Trophoblast cell (in vitro differentiated cells and primary cell): Measurements from ENCODE around the gene EHD4.

Experiments
- DNase-seq, 2 donors: peaks; one replicate each; pipeline ENCODE4 v3.0.0-alpha.2; 2016
- H2AFZ ChIP-seq: 2 replicates; pipeline ENCODE4 v1.6.1; 2013; ENCODE audit warnings: low read length, moderate library complexity, mild to moderate bottlenecking; ENCODE audit not compliant: insufficient read depth, poor library complexity
- H2AK5ac ChIP-seq: 2 replicates; pipeline ENCODE4 v1.6.1; 2013; ENCODE audit warnings: mild to moderate bottlenecking, low read length
- H2BK120ac ChIP-seq: 2 replicates; pipeline ENCODE4 v1.6.1; 2013; ENCODE audit warnings: low read length, mild to moderate bottlenecking, moderate library complexity; ENCODE audit not compliant: insufficient read depth, poor library complexity
- H2BK12ac ChIP-seq: 2 replicates; pipeline ENCODE4 v1.6.1; 2013; ENCODE audit warnings: mild to moderate bottlenecking, low read length, moderate library complexity
- H2BK5ac ChIP-seq: 2 replicates; pipeline ENCODE4 v1.6.1; 2013; ENCODE audit warnings: low read length, low read depth, moderate library complexity, mild to moderate bottlenecking; ENCODE audit not compliant: poor library complexity
- H3K14ac ChIP-seq: 2 replicates; pipeline ENCODE4 v1.6.1; 2013; ENCODE audit warnings: mild to moderate bottlenecking, low read length
- H3K18ac ChIP-seq: 2 replicates; pipeline ENCODE4 v1.6.1; 2013; ENCODE audit warnings: mild to moderate bottlenecking, low read length
- H3K23ac ChIP-seq: 2 replicates; pipeline ENCODE4 v1.6.1; 2013; ENCODE audit warnings: low read length
- H3K27ac ChIP-seq: 2 replicates; pipeline ENCODE4 v1.5.1; 2013; ENCODE audit warnings: low read depth, mild to moderate bottlenecking, inconsistent platforms, low read length, moderate library complexity
- H3K27me3 ChIP-seq: 2 replicates; pipeline ENCODE4 v1.6.1; 2013; ENCODE audit warnings: inconsistent platforms, mild to moderate bottlenecking, low read length, moderate library complexity; ENCODE audit not compliant: insufficient read depth
- H3K36me3 ChIP-seq, 2 experiments: 1 replicate in 1 of 2; 2 replicates in 1 of 2; pipeline ENCODE4 v1.6.1; 2013; ENCODE audit warnings: low read length in 2 of 2, mild to moderate bottlenecking in 2 of 2, moderate library complexity in 1 of 2; ENCODE audit not compliant: insufficient read depth in 2 of 2, control insufficient read depth in 1 of 2
- H3K4ac ChIP-seq: 2 replicates; pipeline ENCODE4 v1.6.1; 2013; ENCODE audit warnings: low read depth, mild to moderate bottlenecking, low read length, moderate library complexity
- H3K4me1 ChIP-seq, 2 experiments: 1 replicate in 1 of 2; 2 replicates in 1 of 2; pipeline ENCODE4 v1.6.1; 2013; ENCODE audit warnings: low read length in 2 of 2, mild to moderate bottlenecking in 2 of 2, moderate library complexity in 1 of 2; ENCODE audit not compliant: insufficient read depth in 2 of 2, control insufficient read depth in 1 of 2
- H3K4me2 ChIP-seq: 2 replicates; pipeline ENCODE4 v1.6.1; 2013; ENCODE audit warnings: inconsistent platforms, mild to moderate bottlenecking, low read length, moderate library complexity
- H3K4me3 ChIP-seq: 2 replicates; pipeline ENCODE4 v1.5.1; 2013; ENCODE audit warnings: mild to moderate bottlenecking, low read depth, low read length, inconsistent platforms
- H3K79me1 ChIP-seq: one replicate; pipeline ENCODE4 v1.6.1; 2013; ENCODE audit warnings: low read length
- H3K79me2 ChIP-seq: 2 replicates; pipeline ENCODE4 v1.6.1; 2013; ENCODE audit warnings: low read length, mild to moderate bottlenecking; ENCODE audit not compliant: control insufficient read depth, insufficient read depth, poor library complexity
- H3K9ac ChIP-seq: 2 replicates; pipeline ENCODE4 v1.6.1; 2013; ENCODE audit warnings: mild to moderate bottlenecking, low read length
- H3K9me3 ChIP-seq: 2 replicates; pipeline ENCODE4 v1.6.1; 2013; ENCODE audit warnings: low read depth, mild to moderate bottlenecking, control low read depth, inconsistent platforms, low read length; ENCODE audit not compliant: insufficient read depth
- H4K12ac ChIP-seq: 2 replicates; pipeline ENCODE4 v1.6.1; 2013; ENCODE audit warnings: low read depth, mild to moderate bottlenecking, low read length, moderate library complexity
- H4K8ac ChIP-seq: 2 replicates; pipeline ENCODE4 v1.6.1; 2013; ENCODE audit warnings: low read depth, mild to moderate bottlenecking, low read length, moderate library complexity
- H4K91ac ChIP-seq: one replicate; pipeline ENCODE4 v1.6.1; 2013; ENCODE audit warnings: low read depth, mild to moderate bottlenecking, low read length, moderate library complexity
- WGBS: extraction: QIAGEN DNeasy Blood & Tissue Kit; methylation state at CpG from one replicate; pipeline ENCODE4 v1.1.7; 2013; ENCODE audit warnings: missing lambda C conversion rate; ENCODE audit not compliant: insufficient read length, insufficient coverage; ENCODE audit errors: extremely low coverage; 5-methylcytosine and 5-hydroxymethylcytosine counted together

EHD4 gene

DNA sequence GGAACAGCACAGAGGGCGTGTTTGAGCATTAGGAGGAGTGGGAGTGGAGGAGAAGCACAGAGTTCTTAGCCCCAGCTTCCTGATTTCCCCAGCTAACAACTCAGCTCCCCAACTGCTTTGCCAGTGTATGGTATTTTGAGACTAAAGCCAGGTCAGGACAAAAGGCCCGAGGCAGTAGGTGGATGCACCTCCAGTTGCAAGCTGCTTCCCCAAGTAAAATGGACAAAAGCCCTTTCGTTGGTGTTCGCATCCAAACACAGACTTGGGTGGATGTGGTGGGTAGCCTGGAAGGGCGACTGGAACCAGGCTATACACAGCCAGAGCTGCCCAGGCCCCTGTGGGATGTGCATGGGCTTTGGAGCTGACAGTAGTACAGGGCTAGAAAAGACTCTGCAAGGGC is 12.3 kb upstream of the EHD4 start:
- Histone ChIP-seq H3K27ac (no peak overlapping the region), H3K9me3 (no peaks in the 10 kb centered on the region), H3K4me3 (no peak overlapping the region), H3K79me2 (no peaks in the 10 kb centered on the region), H3K36me3 (no peaks in the 10 kb centered on the region), H3K4me2 (no peak overlapping the region), H4K91ac (no peak overlapping the region), H3K14ac (no peak overlapping the region), H2AFZ (no peak overlapping the region), H2BK120ac (no peak overlapping the region), H2BK5ac (no peak overlapping the region), H4K8ac (no peak overlapping the region), H3K9ac (no peak overlapping the region), H3K27me3 (no peaks in the 10 kb centered on the region), H2BK12ac (no peak overlapping the region), H4K12ac (no peak overlapping the region), H2AK5ac (no peak overlapping the region), H3K4ac (no peak overlapping the region), H3K18ac (no peak overlapping the region), H3K4me1 (peaks cover 12 to 17% of the 10 kb centered on the region in 2 experiments), H3K79me1 (peaks cover 7% of the 10 kb centered on the region), H3K23ac (no peak overlapping the region)
- no peak for DNase-seq
- no CpG with 5 or more reads among the region's 5 CpGs for WGBS

- DNase-seq: no peak
- no peaks in the 10 kb centered on the region for H3K79me2 ChIP-seq
- H4K12ac ChIP-seq: no peak overlapping the region
- no peak overlapping the region for H2BK12ac ChIP-seq
- H3K9me3 ChIP-seq: no peaks in the 10 kb centered on the region
- H3K18ac ChIP-seq: no peak overlapping the region
- H4K91ac ChIP-seq: no peak overlapping the region
- H3K36me3 ChIP-seq: no peaks in the 10 kb centered on the region
- H3K4me1 ChIP-seq: peaks cover 17 to 21% of the 10 kb centered on the region in 2 experiments
- H3K4me3 ChIP-seq: no peak overlapping the region
- no peak overlapping the region for H3K4me2 ChIP-seq
- no peak overlapping the region for H2BK5ac ChIP-seq
- H3K4ac ChIP-seq: no peak overlapping the region
- WGBS: no CpG with 5 or more reads among the region's 17 CpGs
- no peak overlapping the region for H3K27ac ChIP-seq
- peaks cover 7% of the 10 kb centered on the region for H3K79me1 ChIP-seq
- H3K14ac ChIP-seq: no peak overlapping the region
- no peak overlapping the region for H2AFZ ChIP-seq
- H2BK120ac ChIP-seq: no peak overlapping the region
- no peaks in the 10 kb centered on the region for H3K27me3 ChIP-seq
- H3K23ac ChIP-seq: no peak overlapping the region
- H4K8ac ChIP-seq: no peak overlapping the region
- H2AK5ac ChIP-seq: no peak overlapping the region
- H3K9ac ChIP-seq: no peak overlapping the region
Observed at GRCh38 chr15:41983621-41984571, 11.5 kb upstream of the EHD4 start.

DNA sequence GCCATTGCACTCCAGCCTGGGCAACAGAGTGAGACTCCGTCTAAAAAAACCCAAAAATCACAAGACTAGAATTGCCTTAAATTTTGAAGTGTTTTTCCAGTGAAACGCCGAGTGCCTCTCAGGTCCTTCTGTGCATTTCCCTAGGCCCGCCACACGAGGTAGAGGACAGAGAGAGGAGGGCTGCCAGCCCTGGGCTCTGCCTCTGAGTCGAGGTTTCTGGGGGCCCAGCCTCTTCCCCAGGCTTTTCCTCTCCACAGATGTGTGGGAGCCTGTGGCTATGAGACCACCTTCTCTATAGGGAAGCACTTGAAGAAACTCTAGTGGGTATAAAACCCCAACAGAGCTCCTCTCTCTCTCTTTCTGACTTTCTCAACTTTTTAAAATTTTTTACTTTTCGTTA is 10.9 kb upstream of the EHD4 start:
- Histone ChIP-seq H3K36me3 (no peaks in the 10 kb centered on the region), H4K8ac (no peak overlapping the region), H2BK120ac (no peak overlapping the region), H3K14ac (no peak overlapping the region), H3K23ac (no peak overlapping the region), H3K79me1 (peaks cover 7% of the 10 kb centered on the region), H2BK5ac (no peak overlapping the region), H3K27ac (no peak overlapping the region), H2AFZ (no peak overlapping the region), H3K27me3 (no peaks in the 10 kb centered on the region), H2BK12ac (no peak overlapping the region), H2AK5ac (no peak overlapping the region), H3K9me3 (no peaks in the 10 kb centered on the region), H3K4ac (no peak overlapping the region), H3K4me3 (no peak overlapping the region), H4K12ac (no peak overlapping the region), H3K4me2 (no peak overlapping the region), H3K18ac (no peak overlapping the region), H3K9ac (no peak overlapping the region), H3K4me1 (peaks cover 17 to 21% of the 10 kb centered on the region in 2 experiments), H3K79me2 (no peaks in the 10 kb centered on the region), H4K91ac (no peak overlapping the region)
- WGBS: no CpG with 5 or more reads among the region's 7 CpGs
- DNase-seq: no peak

DNA sequence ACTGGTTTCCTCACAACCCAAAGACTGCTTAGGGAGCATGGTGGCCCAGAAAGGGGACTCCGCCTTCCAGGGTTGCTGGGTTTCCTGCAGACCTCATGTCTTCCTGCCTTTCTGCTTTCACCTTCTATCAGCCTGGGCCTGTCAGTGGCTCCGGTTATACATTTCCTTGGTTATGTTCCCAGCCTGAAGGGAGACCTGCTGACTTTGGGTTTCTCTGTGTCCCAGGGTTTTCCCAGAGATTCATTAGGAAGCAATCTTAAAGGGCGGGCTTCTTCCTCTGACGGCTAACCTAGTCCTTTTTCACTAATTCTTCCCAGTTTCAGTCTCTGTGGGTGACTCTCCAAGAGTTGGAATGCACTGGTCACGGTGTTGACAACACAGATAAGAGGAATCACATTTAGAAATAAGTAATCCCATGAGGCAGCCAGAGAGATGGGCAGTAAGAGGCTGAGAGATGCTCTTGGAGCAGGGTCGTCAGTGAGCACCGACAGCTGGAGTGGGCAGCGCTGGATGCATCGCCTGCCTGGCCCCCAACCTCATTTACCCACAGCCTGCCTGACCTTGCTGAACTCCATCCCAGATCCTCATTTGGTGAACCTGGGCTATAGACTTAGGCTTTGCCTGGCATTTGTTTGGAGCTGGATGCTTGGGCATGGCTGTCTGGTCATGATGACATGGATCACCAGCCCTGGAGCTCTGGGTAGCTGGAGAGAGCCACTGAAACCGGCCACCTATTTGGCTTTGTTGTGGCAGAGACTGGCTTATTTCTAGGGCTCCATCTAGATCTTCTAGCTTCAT is 10.0 kb upstream of the EHD4 start:
- no peak overlapping the region for H4K12ac ChIP-seq

More for the DNA sequence above, 10.0 kb upstream of the EHD4 start:
- H3K27me3 ChIP-seq: no peaks in the 10 kb centered on the region
- H3K14ac ChIP-seq: no peak overlapping the region
- H3K4me1 ChIP-seq: peaks cover 17 to 21% of the 10 kb centered on the region in 2 experiments
- H3K79me2 ChIP-seq: no peaks in the 10 kb centered on the region
- no peak overlapping the region for H2BK12ac ChIP-seq
- H3K4me3 ChIP-seq: no peak overlapping the region
- no peak overlapping the region for H4K8ac ChIP-seq
- H3K9ac ChIP-seq: no peak overlapping the region
- H3K36me3 ChIP-seq: no peaks in the 10 kb centered on the region
- H3K27ac ChIP-seq: no peak overlapping the region
- H2AK5ac ChIP-seq: no peak overlapping the region
- H2BK120ac ChIP-seq: no peak overlapping the region
- H3K18ac ChIP-seq: no peak overlapping the region
- H3K79me1 ChIP-seq: peaks cover 7% of the 10 kb centered on the region
- H3K4me2 ChIP-seq: no peak overlapping the region
- H3K23ac ChIP-seq: no peak overlapping the region
- H2AFZ ChIP-seq: no peak overlapping the region
- H2BK5ac ChIP-seq: no peak overlapping the region
- H4K91ac ChIP-seq: peak overlapping the region; percentile 49
- WGBS: no CpG with 5 or more reads among the region's 10 CpGs
- H3K9me3 ChIP-seq: no peaks in the 10 kb centered on the region
- no peak for DNase-seq
- no peak overlapping the region for H3K4ac ChIP-seq
